SK-N-SH (cell line): ENCODE measurements around the gene UBE3B. TPM values are rescaled to one million over a fixed set of nuclear protein-coding genes. Genes with fewer than 3 reads are reported as not detected.

Experiments used
- CTCF ChIA-PET: fragments of 300-600, 350-600 bp; formaldehyde crosslinking; extraction: SDS; loops from one replicate; lab custom pipeline; 2021; lab: Yijun Ruan, JAX
- POLR2A ChIA-PET: fragments of 350-600 bp; sonication (Branson Sonifier 250); formaldehyde crosslinking; extraction: SDS; loops from one replicate; lab custom pipeline; 2020; ENCODE audit warnings: antibody characterized with exemption, inconsistent platforms; lab: Yijun Ruan, JAX
- DNase-seq: peaks from one replicate; pipeline ENCODE4 v3.0.0; 2012
- H2AFZ ChIP-seq: fragments of 200-600 bp; sonication (generic); 2 replicates; pipeline ENCODE4 v1.8.1; 2016; ENCODE audit warnings: antibody characterized with exemption, mild to moderate bottlenecking, low read depth
- H3F3A ChIP-seq: fragments of 200-600 bp; sonication (generic); replicated peaks from 2 replicates; pipeline ENCODE3; 2016; ENCODE audit warnings: antibody characterized with exemption, mild to moderate bottlenecking; ENCODE audit not compliant: insufficient read depth
- H3K27ac ChIP-seq, 2 experiments: fragments of 200-500 bp in 1 of 2; fragments of 200-600 bp in 1 of 2; sonication (Bioruptor generic) in 1 of 2; sonication (generic), shearing (Covaris generic) in 1 of 2; 2 replicates each; pipeline versions ENCODE4 v1.5.1 to v1.6.1; 2014 to 2016; ENCODE audit warnings: low read depth in 2 of 2, inconsistent platforms in 1 of 2, low read length in 1 of 2, mild to moderate bottlenecking in 1 of 2, mixed read lengths in 1 of 2
- H3K27me3 ChIP-seq: fragments of 200-600 bp; sonication (generic), shearing (Covaris generic); 2 replicates; pipeline ENCODE4 v1.6.1; 2016; ENCODE audit warnings: mixed run types; ENCODE audit not compliant: insufficient read depth
- H3K36me3 ChIP-seq, 2 experiments: fragments of 200-500 bp in 1 of 2; fragments of 200-600 bp in 1 of 2; sonication (Bioruptor generic) in 1 of 2; sonication (generic) in 1 of 2; replicated peaks in 1 of 2; 2 replicates each; pipeline versions ENCODE3 to v1.5.1; 2014 to 2016; ENCODE audit warnings: low read length in 1 of 2, mild to moderate bottlenecking in 1 of 2; ENCODE audit not compliant: insufficient read depth in 2 of 2, control insufficient read depth in 1 of 2
- H3K4me1 ChIP-seq, 2 experiments: fragments of 200-500 bp in 1 of 2; fragments of 200-600 bp in 1 of 2; sonication (Bioruptor generic) in 1 of 2; sonication (generic), shearing (Covaris generic) in 1 of 2; 2 replicates each; pipeline versions ENCODE4 v1.5.1 to v1.6.1; 2014 to 2016; ENCODE audit warnings: low read depth in 1 of 2, low read length in 1 of 2, mixed run types in 1 of 2; ENCODE audit not compliant: insufficient read depth in 2 of 2, control insufficient read depth in 1 of 2
- H3K4me2 ChIP-seq: fragments of 200-600 bp; sonication (generic), shearing (Covaris generic); 2 replicates; pipeline ENCODE4 v1.6.1; 2017; ENCODE audit warnings: mixed run types
- H3K4me3 ChIP-seq, 2 experiments: fragments of 200-500 bp in 1 of 2; fragments of 200-600 bp in 1 of 2; sonication (Bioruptor generic) in 1 of 2; sonication (generic), shearing (Covaris generic) in 1 of 2; 2 replicates each; pipeline versions ENCODE4 v1.5.1 to v1.8.1; 2014 to 2016; ENCODE audit warnings: low read depth in 2 of 2, inconsistent platforms in 1 of 2, low read length in 1 of 2, mild to moderate bottlenecking in 1 of 2, mixed read lengths in 1 of 2, moderate library complexity in 1 of 2
- H3K79me2 ChIP-seq: fragments of 200-600 bp; sonication (generic); 2 replicates; pipeline ENCODE4 v1.8.1; 2017; ENCODE audit warnings: mild to moderate bottlenecking; ENCODE audit not compliant: insufficient read depth
- H3K9ac ChIP-seq: fragments of 200-600 bp; sonication (generic); 2 replicates; pipeline ENCODE4 v1.6.1; 2017; ENCODE audit warnings: mixed run types
- H3K9me2 ChIP-seq: fragments of 200-600 bp; sonication (generic); 2 replicates; pipeline ENCODE4 v1.6.1; 2017; ENCODE audit warnings: mixed run types
- H3K9me3 ChIP-seq: fragments of 200-600 bp; sonication (generic); 2 replicates; pipeline ENCODE4 v1.6.1; 2017; ENCODE audit warnings: mixed run types, mild to moderate bottlenecking, moderate library complexity
- H4K20me1 ChIP-seq: fragments of 200-600 bp; sonication (generic); 2 replicates; pipeline ENCODE4 v1.6.1; 2017; ENCODE audit warnings: mild to moderate bottlenecking, mixed run types; ENCODE audit not compliant: insufficient read depth
- CHD2 ChIP-seq: fragments of 150-350 bp; IDR thresholded peaks from 2 replicates; pipeline ENCODE4 v1.6.1; 2018; ENCODE audit warnings: low read length; ENCODE audit not compliant: partially characterized antibody
- EP300 ChIP-seq, 2 experiments: IDR thresholded peaks; 2 replicates each; pipeline versions ENCODE4 v1.4.0 to v1.6.1; 2012; ENCODE audit warnings: borderline replicate concordance in 1 of 2, low read depth in 1 of 2, low read length in 1 of 2
- FOXJ3 ChIP-seq: sonication (generic); formaldehyde crosslinking; IDR thresholded peaks from 2 replicates; pipeline ENCODE4 v1.5.1; 2020; ENCODE audit warnings: mild to moderate bottlenecking, missing genetic modification reagents
- FOXM1 ChIP-seq: IDR thresholded peaks from 2 replicates; pipeline ENCODE4 v1.4.0; 2012; ENCODE audit warnings: low read depth, mild to moderate bottlenecking
- MEF2A ChIP-seq: IDR thresholded peaks from 2 replicates; pipeline ENCODE4 v1.4.0; 2012; ENCODE audit warnings: low read depth, borderline replicate concordance
- MXI1 ChIP-seq: IDR thresholded peaks from 2 replicates; pipeline ENCODE4 v1.6.1; 2012; ENCODE audit warnings: mild to moderate bottlenecking, low read depth, low read length, improper control_type of control experiment
- POLR2AphosphoS5 ChIP-seq: IDR thresholded peaks from 2 replicates; pipeline ENCODE4 v1.6.1; 2012; ENCODE audit warnings: low read depth, low read length
- RAD21 ChIP-seq: IDR thresholded peaks from 2 replicates; pipeline ENCODE4 v1.6.1; 2012; ENCODE audit warnings: mild to moderate bottlenecking, low read length
- RCOR1 ChIP-seq: fragments of 150-350 bp; IDR thresholded peaks from 2 replicates; pipeline ENCODE4 v1.6.1; 2017; ENCODE audit warnings: antibody characterized with exemption, low read length
- RXRA ChIP-seq: IDR thresholded peaks from 2 replicates; pipeline ENCODE4 v1.4.0; 2012; ENCODE audit warnings: low read depth, mild to moderate bottlenecking, borderline replicate concordance
- SIN3A ChIP-seq: IDR thresholded peaks from 2 replicates; pipeline ENCODE4 v1.6.1; 2012; ENCODE audit warnings: low read depth, mild to moderate bottlenecking, low read length, moderate library complexity, borderline replicate concordance
- TAF1 ChIP-seq: IDR thresholded peaks from 2 replicates; pipeline ENCODE4 v1.6.1; 2012; ENCODE audit warnings: low read depth, mild to moderate bottlenecking, low read length, moderate library complexity, borderline replicate concordance
- TCF12 ChIP-seq: IDR thresholded peaks from 2 replicates; pipeline ENCODE4 v1.4.0; 2012
- TEAD4 ChIP-seq: IDR thresholded peaks from 2 replicates; pipeline ENCODE4 v1.4.0; 2012; ENCODE audit warnings: mild to moderate bottlenecking, borderline replicate concordance; ENCODE audit not compliant: insufficient read depth
- WGBS: methylation state at CpG from one replicate; pipeline ENCODE4 v1.1.6; 2017; ENCODE audit warnings: low lambda C conversion rate; 5-methylcytosine and 5-hydroxymethylcytosine counted together
- polyA plus RNA-seq, 3 experiments: library from polyadenylated mRNA; depleted of rRNA; stranded (reverse); fragments of >200 nt; gene quantifications; 2 replicates each; pipeline ENCODE4 v1.2.3, GENCODE V29; 2012
- TF ChIP-seq, protein P1 (sequence below): fragments of 200-600 bp; sonication (generic); IDR thresholded peaks from 2 replicates; pipeline ENCODE4 v1.6.1; 2017; ENCODE audit warnings: antibody characterized with exemption, mild to moderate bottlenecking, moderate library complexity
- TF ChIP-seq, protein P2 (sequence below): IDR thresholded peaks from 2 replicates; pipeline ENCODE4 v1.4.0; 2012; ENCODE audit warnings: low read depth, borderline replicate concordance
- TF ChIP-seq, protein P3 (sequence below): IDR thresholded peaks from 2 replicates; pipeline ENCODE4 v1.6.1; 2012; ENCODE audit warnings: mild to moderate bottlenecking, low read depth, low read length, moderate library complexity

UBE3B gene
- polyA plus RNA-seq, 1 of the 3 experiments (the other 2 are of a cell fraction), result 28.6 TPM

DNA sequence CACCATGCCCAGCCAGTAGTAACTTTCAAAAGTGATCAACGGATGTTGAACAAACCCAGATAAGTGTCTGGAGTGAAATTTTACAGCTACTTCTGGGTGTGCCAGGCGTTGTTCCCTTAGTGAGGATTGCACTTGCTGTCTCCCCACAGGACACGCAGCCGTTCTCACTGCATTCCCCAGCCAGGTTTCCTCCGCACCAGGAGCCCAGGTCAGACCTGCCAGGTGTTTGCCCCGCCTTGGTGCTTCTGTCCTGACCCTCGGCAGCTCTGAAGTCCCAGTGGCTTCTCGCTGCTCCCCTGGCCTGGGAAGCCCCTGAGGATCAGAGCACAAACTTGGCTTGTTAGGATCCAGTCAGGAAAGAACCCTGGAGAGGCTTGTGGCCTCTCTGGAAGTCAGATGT is 59.7 kb downstream of the UBE3B start:
- no peak overlapping the region for H3K4me2 ChIP-seq
- no peaks in the 10 kb centered on the region for H3F3A ChIP-seq
- DNase-seq, result no peak
- H2AFZ ChIP-seq, result no peak overlapping the region
- no peak overlapping the region for H3K9ac ChIP-seq
- peaks cover 0 to 21% of the 10 kb centered on the region in 2 experiments for H3K36me3 ChIP-seq
- H3K4me3 ChIP-seq, result no peak overlapping the region
- no peaks in the 10 kb centered on the region for H4K20me1 ChIP-seq
- POLR2A ChIA-PET, result interaction anchor here (1.8 kb wide), 1 partner anchor 14 kb away, joined by 5 read pairs; no protein-coding TSS in a partner anchor
- H3K27me3 ChIP-seq, result no peaks in the 10 kb centered on the region
- WGBS, result 98% methylated on average over 6 of the region's 8 CpGs
- TF ChIP-seq RXRA (no peak), MXI1 (no peak), POLR2AphosphoS5 (no peak), FOXJ3 (CRISPR knock-in tag) (no peak), TCF12 (no peak), SIN3A (no peak), FOXM1 (no peak), RCOR1 (no peak), EP300 (IDR thresholded peaks at IDR 0.05; ENCODE audit: borderline replicate concordance in 1 of 2, low read depth in 1 of 2, low read length in 1 of 2) (no peak), MEF2A (no peak), TEAD4 (no peak), CHD2 (no peak), TAF1 (no peak), RAD21 (no peak)
- TF ChIP-seq, protein P1, sequence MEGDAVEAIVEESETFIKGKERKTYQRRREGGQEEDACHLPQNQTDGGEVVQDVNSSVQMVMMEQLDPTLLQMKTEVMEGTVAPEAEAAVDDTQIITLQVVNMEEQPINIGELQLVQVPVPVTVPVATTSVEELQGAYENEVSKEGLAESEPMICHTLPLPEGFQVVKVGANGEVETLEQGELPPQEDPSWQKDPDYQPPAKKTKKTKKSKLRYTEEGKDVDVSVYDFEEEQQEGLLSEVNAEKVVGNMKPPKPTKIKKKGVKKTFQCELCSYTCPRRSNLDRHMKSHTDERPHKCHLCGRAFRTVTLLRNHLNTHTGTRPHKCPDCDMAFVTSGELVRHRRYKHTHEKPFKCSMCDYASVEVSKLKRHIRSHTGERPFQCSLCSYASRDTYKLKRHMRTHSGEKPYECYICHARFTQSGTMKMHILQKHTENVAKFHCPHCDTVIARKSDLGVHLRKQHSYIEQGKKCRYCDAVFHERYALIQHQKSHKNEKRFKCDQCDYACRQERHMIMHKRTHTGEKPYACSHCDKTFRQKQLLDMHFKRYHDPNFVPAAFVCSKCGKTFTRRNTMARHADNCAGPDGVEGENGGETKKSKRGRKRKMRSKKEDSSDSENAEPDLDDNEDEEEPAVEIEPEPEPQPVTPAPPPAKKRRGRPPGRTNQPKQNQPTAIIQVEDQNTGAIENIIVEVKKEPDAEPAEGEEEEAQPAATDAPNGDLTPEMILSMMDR, result no peak
- TF ChIP-seq, protein P2, sequence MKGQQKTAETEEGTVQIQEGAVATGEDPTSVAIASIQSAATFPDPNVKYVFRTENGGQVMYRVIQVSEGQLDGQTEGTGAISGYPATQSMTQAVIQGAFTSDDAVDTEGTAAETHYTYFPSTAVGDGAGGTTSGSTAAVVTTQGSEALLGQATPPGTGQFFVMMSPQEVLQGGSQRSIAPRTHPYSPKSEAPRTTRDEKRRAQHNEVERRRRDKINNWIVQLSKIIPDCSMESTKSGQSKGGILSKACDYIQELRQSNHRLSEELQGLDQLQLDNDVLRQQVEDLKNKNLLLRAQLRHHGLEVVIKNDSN, result no peak
- TF ChIP-seq, protein P3, sequence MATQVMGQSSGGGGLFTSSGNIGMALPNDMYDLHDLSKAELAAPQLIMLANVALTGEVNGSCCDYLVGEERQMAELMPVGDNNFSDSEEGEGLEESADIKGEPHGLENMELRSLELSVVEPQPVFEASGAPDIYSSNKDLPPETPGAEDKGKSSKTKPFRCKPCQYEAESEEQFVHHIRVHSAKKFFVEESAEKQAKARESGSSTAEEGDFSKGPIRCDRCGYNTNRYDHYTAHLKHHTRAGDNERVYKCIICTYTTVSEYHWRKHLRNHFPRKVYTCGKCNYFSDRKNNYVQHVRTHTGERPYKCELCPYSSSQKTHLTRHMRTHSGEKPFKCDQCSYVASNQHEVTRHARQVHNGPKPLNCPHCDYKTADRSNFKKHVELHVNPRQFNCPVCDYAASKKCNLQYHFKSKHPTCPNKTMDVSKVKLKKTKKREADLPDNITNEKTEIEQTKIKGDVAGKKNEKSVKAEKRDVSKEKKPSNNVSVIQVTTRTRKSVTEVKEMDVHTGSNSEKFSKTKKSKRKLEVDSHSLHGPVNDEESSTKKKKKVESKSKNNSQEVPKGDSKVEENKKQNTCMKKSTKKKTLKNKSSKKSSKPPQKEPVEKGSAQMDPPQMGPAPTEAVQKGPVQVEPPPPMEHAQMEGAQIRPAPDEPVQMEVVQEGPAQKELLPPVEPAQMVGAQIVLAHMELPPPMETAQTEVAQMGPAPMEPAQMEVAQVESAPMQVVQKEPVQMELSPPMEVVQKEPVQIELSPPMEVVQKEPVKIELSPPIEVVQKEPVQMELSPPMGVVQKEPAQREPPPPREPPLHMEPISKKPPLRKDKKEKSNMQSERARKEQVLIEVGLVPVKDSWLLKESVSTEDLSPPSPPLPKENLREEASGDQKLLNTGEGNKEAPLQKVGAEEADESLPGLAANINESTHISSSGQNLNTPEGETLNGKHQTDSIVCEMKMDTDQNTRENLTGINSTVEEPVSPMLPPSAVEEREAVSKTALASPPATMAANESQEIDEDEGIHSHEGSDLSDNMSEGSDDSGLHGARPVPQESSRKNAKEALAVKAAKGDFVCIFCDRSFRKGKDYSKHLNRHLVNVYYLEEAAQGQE, result no peak
- no peaks in the 10 kb centered on the region for H3K79me2 ChIP-seq
- CTCF ChIA-PET, result interaction anchor here (1.1 to 2.7 kb wide), 5 partner anchors 19 to 308 kb away, joined by 3 to 14 read pairs (median 5); partner anchors contain the start of gene MVK
- no peak overlapping the region; a peak in 1 of 4 replicates for H3K27ac ChIP-seq
- H3K4me1 ChIP-seq, result peaks cover 6 to 76% of the 10 kb centered on the region in 2 experiments; a peak in 3 of 4 replicates
- no peaks in the 10 kb centered on the region for H3K9me2 ChIP-seq
- H3K9me3 ChIP-seq, result no peaks in the 10 kb centered on the region
